MM.1S (cell line): ENCODE results near the gene CLDN6.

Experiments
- EZH2 ChIP-seq: fragments of 300-600 bp; sonication (generic); optimal IDR thresholded peaks from 2 replicates; pipeline ENCODE3; 2017; ENCODE audit warnings: low read depth, mild to moderate bottlenecking, antibody characterized with exemption, low read length, mixed read lengths
- EZH2phosphoT487 ChIP-seq: fragments of 300-600 bp; sonication (generic); IDR thresholded peaks from 2 replicates; pipeline ENCODE4 v1.6.1; 2018; ENCODE audit warnings: antibody characterized with exemption, low read length
- TF ChIP-seq, protein P1 (sequence below): fragments of 300-600 bp; sonication (generic); IDR thresholded peaks from 2 replicates; pipeline ENCODE4 v1.5.1; 2016; ENCODE audit warnings: antibody characterized with exemption, low read length, mixed read lengths

DNA sequence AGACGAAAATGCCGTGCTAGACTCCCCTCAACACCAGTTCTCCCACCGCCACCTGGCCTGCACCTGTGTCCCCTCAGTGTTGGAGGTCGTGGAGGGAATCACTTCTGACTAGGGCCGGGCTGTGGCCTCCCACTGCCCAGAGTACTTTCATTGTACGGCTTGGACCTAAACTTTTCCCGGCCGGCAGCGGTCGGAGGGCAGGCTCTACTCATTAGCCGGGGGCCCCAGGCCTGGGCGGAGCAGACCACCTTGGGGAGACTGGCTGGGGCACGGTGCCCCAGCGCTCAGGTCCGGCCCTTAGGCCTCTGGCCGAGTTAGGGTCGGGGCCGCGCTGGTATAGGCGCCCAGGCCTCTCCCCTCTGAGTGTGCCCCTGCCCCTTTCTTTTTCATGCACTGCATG is 639 bp downstream of the CLDN6 start:
- TF ChIP-seq, protein P1, sequence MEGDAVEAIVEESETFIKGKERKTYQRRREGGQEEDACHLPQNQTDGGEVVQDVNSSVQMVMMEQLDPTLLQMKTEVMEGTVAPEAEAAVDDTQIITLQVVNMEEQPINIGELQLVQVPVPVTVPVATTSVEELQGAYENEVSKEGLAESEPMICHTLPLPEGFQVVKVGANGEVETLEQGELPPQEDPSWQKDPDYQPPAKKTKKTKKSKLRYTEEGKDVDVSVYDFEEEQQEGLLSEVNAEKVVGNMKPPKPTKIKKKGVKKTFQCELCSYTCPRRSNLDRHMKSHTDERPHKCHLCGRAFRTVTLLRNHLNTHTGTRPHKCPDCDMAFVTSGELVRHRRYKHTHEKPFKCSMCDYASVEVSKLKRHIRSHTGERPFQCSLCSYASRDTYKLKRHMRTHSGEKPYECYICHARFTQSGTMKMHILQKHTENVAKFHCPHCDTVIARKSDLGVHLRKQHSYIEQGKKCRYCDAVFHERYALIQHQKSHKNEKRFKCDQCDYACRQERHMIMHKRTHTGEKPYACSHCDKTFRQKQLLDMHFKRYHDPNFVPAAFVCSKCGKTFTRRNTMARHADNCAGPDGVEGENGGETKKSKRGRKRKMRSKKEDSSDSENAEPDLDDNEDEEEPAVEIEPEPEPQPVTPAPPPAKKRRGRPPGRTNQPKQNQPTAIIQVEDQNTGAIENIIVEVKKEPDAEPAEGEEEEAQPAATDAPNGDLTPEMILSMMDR: no peak
- TF ChIP-seq EZH2phosphoT487: no peak
- TF ChIP-seq EZH2: no peak
